Kidney epithelial cell (primary cell): ENCODE data around the gene SLC12A3. TPM values are rescaled to one million over a fixed set of nuclear protein-coding genes. Genes with fewer than 3 reads are reported as not detected.
A peak's percentile ranks its signal among the peaks of the same experiment; 100 is the strongest.

Source experiments
- DNase-seq: peaks from one replicate; pipeline ENCODE4 v3.0.0-alpha.2; 2010; ENCODE audit warnings: low read depth
- H3K27me3 ChIP-seq: 2 replicates; pipeline ENCODE4 v1.6.0; 2011; ENCODE audit warnings: low read length; ENCODE audit not compliant: control insufficient read depth, insufficient read depth
- H3K36me3 ChIP-seq: 2 replicates; pipeline ENCODE4 v1.5.1; 2011; ENCODE audit warnings: low read length; ENCODE audit not compliant: control insufficient read depth, insufficient read depth
- H3K4me3 ChIP-seq: 2 replicates; pipeline ENCODE4 v1.5.1; 2011; ENCODE audit warnings: low read depth, mild to moderate bottlenecking, control low read depth, low read length
- total RNA-seq: library from RNA; depleted of rRNA; stranded (reverse); fragments of >200 nt; gene quantifications from 2 replicates; pipeline ENCODE4 v1.2.3, GENCODE V29; 2015
- TF ChIP-seq, protein P1 (sequence below): IDR thresholded peaks from 2 replicates; pipeline ENCODE4 v1.5.1; 2011; ENCODE audit warnings: mild to moderate bottlenecking, moderate library complexity, low read length, control low read depth, inconsistent platforms; ENCODE audit not compliant: insufficient read depth, poor library complexity, severe bottlenecking

SLC12A3 gene
- total RNA-seq, 1 donor from 2014 or later, result 0.08 TPM

GRCh38 chr16:56910654-56911539 is 45.9 kb downstream of the SLC12A3 start:
- TF ChIP-seq, protein P1, sequence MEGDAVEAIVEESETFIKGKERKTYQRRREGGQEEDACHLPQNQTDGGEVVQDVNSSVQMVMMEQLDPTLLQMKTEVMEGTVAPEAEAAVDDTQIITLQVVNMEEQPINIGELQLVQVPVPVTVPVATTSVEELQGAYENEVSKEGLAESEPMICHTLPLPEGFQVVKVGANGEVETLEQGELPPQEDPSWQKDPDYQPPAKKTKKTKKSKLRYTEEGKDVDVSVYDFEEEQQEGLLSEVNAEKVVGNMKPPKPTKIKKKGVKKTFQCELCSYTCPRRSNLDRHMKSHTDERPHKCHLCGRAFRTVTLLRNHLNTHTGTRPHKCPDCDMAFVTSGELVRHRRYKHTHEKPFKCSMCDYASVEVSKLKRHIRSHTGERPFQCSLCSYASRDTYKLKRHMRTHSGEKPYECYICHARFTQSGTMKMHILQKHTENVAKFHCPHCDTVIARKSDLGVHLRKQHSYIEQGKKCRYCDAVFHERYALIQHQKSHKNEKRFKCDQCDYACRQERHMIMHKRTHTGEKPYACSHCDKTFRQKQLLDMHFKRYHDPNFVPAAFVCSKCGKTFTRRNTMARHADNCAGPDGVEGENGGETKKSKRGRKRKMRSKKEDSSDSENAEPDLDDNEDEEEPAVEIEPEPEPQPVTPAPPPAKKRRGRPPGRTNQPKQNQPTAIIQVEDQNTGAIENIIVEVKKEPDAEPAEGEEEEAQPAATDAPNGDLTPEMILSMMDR, result no peak
- H3K27me3 ChIP-seq, result no peaks in the 10 kb centered on the region
- no peaks in the 10 kb centered on the region for H3K36me3 ChIP-seq
- H3K4me3 ChIP-seq, result no peak overlapping the region
- peak; percentile 85 for DNase-seq

DNA sequence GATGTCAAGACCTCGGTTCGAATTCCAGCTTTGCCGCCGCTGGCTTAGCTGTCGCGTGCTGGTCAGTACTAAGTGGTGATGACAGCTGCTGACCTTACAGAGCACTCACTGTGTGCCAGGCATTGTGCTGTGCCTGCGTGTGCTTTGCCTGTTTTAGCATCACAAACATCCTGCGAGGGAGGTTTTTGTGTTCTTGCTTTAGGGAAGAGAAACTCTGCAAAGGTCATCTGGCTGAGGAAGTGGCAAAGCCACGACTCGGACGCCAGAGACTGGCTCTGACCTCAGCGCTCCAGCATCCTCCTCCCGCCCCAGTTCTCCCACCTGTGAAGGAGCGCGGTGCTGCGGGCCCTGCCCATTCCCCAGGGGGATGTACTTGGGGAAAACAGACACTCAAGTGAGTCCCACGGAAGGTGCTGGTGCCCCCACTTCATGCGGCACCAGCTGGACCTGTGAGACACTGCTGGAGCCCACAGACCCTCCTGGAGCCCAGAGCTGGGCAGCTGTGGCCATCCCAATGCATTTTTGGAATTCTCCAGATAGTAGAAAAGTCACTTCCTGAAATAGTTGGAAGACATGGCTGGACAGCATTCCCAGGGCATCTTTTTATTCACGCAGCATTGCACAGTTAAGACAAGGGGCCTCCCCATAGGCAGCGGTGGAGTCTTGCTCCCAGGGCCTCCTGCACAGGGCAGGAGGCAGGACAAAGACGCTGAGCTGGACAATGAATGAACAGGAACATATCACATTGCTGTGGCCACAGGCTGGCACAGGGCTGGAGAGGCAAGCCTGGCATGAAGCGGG is 47.0 kb downstream of the SLC12A3 start:
- no peak overlapping the region for H3K4me3 ChIP-seq
- DNase-seq, result no peak

GRCh38 chr16:56912746-56913708 is 48.0 kb downstream of the SLC12A3 start:
- TF ChIP-seq, protein P1, result no peak
- Histone ChIP-seq H3K27me3 (no peaks in the 10 kb centered on the region), H3K4me3 (no peak overlapping the region), H3K36me3 (no peaks in the 10 kb centered on the region)
- DNase-seq, result no peak

More for the DNA sequence above, 47.0 kb downstream of the SLC12A3 start:
- Histone ChIP-seq H3K36me3 (no peaks in the 10 kb centered on the region), H3K27me3 (no peaks in the 10 kb centered on the region)
- TF ChIP-seq, protein P1, result no peak

- no peak for DNase-seq
- H3K36me3 ChIP-seq, result no peaks in the 10 kb centered on the region
- TF ChIP-seq, protein P1, result no peak
- no peaks in the 10 kb centered on the region for H3K27me3 ChIP-seq
- H3K4me3 ChIP-seq, result no peak overlapping the region
These were observed 49.9 kb downstream of the SLC12A3 start for GRCh38 chr16:56914896-56915295.

DNA sequence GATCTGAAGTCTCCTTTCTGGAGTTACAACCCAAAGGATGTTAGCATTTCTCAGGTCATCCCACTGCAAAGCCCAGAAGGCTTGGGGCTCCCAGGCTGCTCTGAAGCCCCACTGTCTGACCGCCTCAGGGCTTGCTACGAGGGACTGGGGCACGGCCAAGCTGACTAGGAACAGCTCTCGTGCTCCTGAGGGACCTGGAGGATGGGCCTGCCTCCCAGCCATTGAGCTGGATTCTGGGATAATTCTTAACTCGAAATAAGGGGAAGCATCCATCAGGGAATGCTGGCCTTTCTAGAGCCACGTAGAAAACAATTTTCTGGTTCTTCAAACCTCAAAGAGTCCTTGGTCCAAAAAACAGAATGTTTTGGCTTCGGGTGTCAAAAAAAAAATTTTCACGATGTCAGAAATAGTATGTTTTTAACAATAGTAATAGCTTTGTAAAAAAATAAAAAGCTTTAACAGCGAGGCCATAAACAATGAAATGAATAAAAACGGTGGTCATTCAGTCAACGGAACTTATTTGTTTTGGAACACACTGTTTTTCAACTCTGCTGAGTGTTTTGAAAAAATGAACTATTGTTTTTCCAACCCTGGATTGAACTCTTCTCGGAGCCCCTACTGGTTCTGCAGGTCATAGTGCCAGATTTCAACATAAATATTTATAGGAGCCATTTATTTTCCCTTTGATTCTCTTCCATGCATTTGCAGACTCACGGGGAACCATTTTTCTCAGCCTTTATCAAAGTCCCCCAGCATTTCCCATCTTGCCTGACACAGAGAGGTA is 50.5 kb downstream of the SLC12A3 start:
- no peaks in the 10 kb centered on the region for H3K36me3 ChIP-seq
- TF ChIP-seq, protein P1, result no peak
- no peak overlapping the region for H3K4me3 ChIP-seq
- no peak for DNase-seq
- H3K27me3 ChIP-seq, result no peaks in the 10 kb centered on the region
